Memory B cell (primary cell): ENCODE data around the gene HOATZ.

ENCODE experiments used
- ATAC-seq: fragments of 150-1000 bp; cut with Tn5 transposase; 2 replicates; pipeline ENCODE4 v1.10.0; 2021; ENCODE audit warnings: low read depth, mild to moderate bottlenecking, moderate library complexity
- DNase-seq, 2 donors: peaks; one replicate each; pipeline ENCODE4 v3.0.0; 2022; ENCODE audit warnings: low spot score in 2 of 2
- H3K27ac Mint-ChIP-seq: one replicate; pipeline ENCODE4 v1.8.0; 2022; ENCODE audit warnings: mild to moderate bottlenecking, moderate library complexity, mixed read lengths
- H3K27me3 Mint-ChIP-seq: one replicate; pipeline ENCODE4 v1.8.0; 2022; ENCODE audit warnings: mixed read lengths
- H3K36me3 Mint-ChIP-seq: one replicate; pipeline ENCODE4 v1.8.0; 2022; ENCODE audit warnings: mild to moderate bottlenecking, mixed read lengths
- H3K4me1 Mint-ChIP-seq: one replicate; pipeline ENCODE4 v1.8.0; 2022; ENCODE audit warnings: mixed read lengths
- H3K4me3 Mint-ChIP-seq: one replicate; pipeline ENCODE4 v1.8.0; 2022; ENCODE audit warnings: mild to moderate bottlenecking, moderate library complexity, mixed read lengths
- H3K9me3 Mint-ChIP-seq: one replicate; pipeline ENCODE4 v1.8.0; 2022; ENCODE audit warnings: mixed read lengths

HOATZ gene

GRCh38 chr11:111514216-111515031 is at the start of gene HOATZ:
Gene HOATZ, plus strand, starts transcription at chr11:111514778. Its CDS starts 7 bp downstream, at chr11:111514785.
- Mint-ChIP-seq H3K4me3 (peak within 1 kb of the TSS; percentile 43), H3K9me3 (no peaks in the 10 kb centered on the region), H3K27me3 (peaks cover 18% of the 10 kb centered on the region), H3K27ac (no peak within 1 kb of the TSS), H3K4me1 (peaks cover 7% of the 10 kb centered on the region), H3K36me3 (no peaks in the 10 kb centered on the region)
- peak; percentile 19 to 23 for DNase-seq
- ATAC-seq = peak; percentile 55

GRCh38 chr11:111465400-111465799 is 49.2 kb upstream of the HOATZ start:
- no peaks in the 10 kb centered on the region for H3K4me1 Mint-ChIP-seq
- H3K27me3 Mint-ChIP-seq = peaks cover 10% of the 10 kb centered on the region
- ATAC-seq = no peak

GRCh38 chr11:111466615-111467014 is 48.0 kb upstream of the HOATZ start:
- DNase-seq = no peak
- peaks cover 5% of the 10 kb centered on the region for H3K27me3 Mint-ChIP-seq
- H3K36me3 Mint-ChIP-seq = no peaks in the 10 kb centered on the region
- no peak for ATAC-seq
- no peak overlapping the region for H3K4me3 Mint-ChIP-seq
- H3K4me1 Mint-ChIP-seq = no peaks in the 10 kb centered on the region
- no peaks in the 10 kb centered on the region for H3K9me3 Mint-ChIP-seq
- H3K27ac Mint-ChIP-seq = no peak overlapping the region

More at GRCh38 chr11:111465400-111465799, 49.2 kb upstream of the HOATZ start:
- Mint-ChIP-seq H3K36me3 (no peaks in the 10 kb centered on the region), H3K4me3 (no peak overlapping the region), H3K27ac (no peak overlapping the region), H3K9me3 (no peaks in the 10 kb centered on the region)
- DNase-seq = no peak

GRCh38 chr11:111469200-111469599 is 45.4 kb upstream of the HOATZ start:
- Mint-ChIP-seq H3K4me1 (no peaks in the 10 kb centered on the region), H3K4me3 (no peak overlapping the region), H3K36me3 (no peaks in the 10 kb centered on the region), H3K27ac (no peak overlapping the region), H3K9me3 (no peaks in the 10 kb centered on the region), H3K27me3 (peaks cover 5% of the 10 kb centered on the region)
- ATAC-seq (no peak), DNase-seq (no peak)

- H3K27me3 Mint-ChIP-seq = peaks cover 9% of the 10 kb centered on the region
- DNase-seq (no peak), ATAC-seq (no peak)
- H3K36me3 Mint-ChIP-seq = no peaks in the 10 kb centered on the region
- H3K27ac Mint-ChIP-seq = no peak overlapping the region
- no peaks in the 10 kb centered on the region for H3K9me3 Mint-ChIP-seq
- no peak overlapping the region for H3K4me3 Mint-ChIP-seq
- H3K4me1 Mint-ChIP-seq = no peaks in the 10 kb centered on the region
These were observed 42.4 kb upstream of the HOATZ start for GRCh38 chr11:111472228-111472627.

- H3K36me3 Mint-ChIP-seq = peaks cover 3% of the 10 kb centered on the region
- DNase-seq = no peak
- H3K4me1 Mint-ChIP-seq = no peaks in the 10 kb centered on the region
- no peak overlapping the region for H3K27ac Mint-ChIP-seq
- peaks cover 16% of the 10 kb centered on the region for H3K27me3 Mint-ChIP-seq
- no peaks in the 10 kb centered on the region for H3K9me3 Mint-ChIP-seq
- no peak for ATAC-seq
- H3K4me3 Mint-ChIP-seq = no peak overlapping the region
These were observed 40.1 kb upstream of the HOATZ start for GRCh38 chr11:111474432-111474831.

GRCh38 chr11:111476366-111476765 is 38.2 kb upstream of the HOATZ start:
- H3K36me3 Mint-ChIP-seq = peaks cover 5% of the 10 kb centered on the region
- peaks cover 18% of the 10 kb centered on the region for H3K27me3 Mint-ChIP-seq
- H3K4me1 Mint-ChIP-seq = no peaks in the 10 kb centered on the region
- DNase-seq (no peak), ATAC-seq (no peak)
- H3K27ac Mint-ChIP-seq = no peak overlapping the region
- peaks cover 4% of the 10 kb centered on the region for H3K9me3 Mint-ChIP-seq
- H3K4me3 Mint-ChIP-seq = no peak overlapping the region

- H3K4me3 Mint-ChIP-seq = no peak overlapping the region
- DNase-seq = no peak
- ATAC-seq = no peak
- no peak overlapping the region for H3K27ac Mint-ChIP-seq
- peaks cover 4% of the 10 kb centered on the region for H3K9me3 Mint-ChIP-seq
- no peaks in the 10 kb centered on the region for H3K4me1 Mint-ChIP-seq
- peaks cover 18% of the 10 kb centered on the region for H3K27me3 Mint-ChIP-seq
- H3K36me3 Mint-ChIP-seq = peaks cover 5% of the 10 kb centered on the region
These were observed 37.6 kb upstream of the HOATZ start for GRCh38 chr11:111476956-111477355.

- H3K27ac Mint-ChIP-seq = no peak overlapping the region
- H3K4me1 Mint-ChIP-seq = no peaks in the 10 kb centered on the region
These were observed 36.7 kb upstream of the HOATZ start for GRCh38 chr11:111477898-111478297.

GRCh38 chr11:111479666-111480065 is 34.9 kb upstream of the HOATZ start:
- H3K4me3 Mint-ChIP-seq = no peak overlapping the region
- DNase-seq (no peak), ATAC-seq (no peak)
- H3K9me3 Mint-ChIP-seq = peaks cover 21% of the 10 kb centered on the region
- H3K4me1 Mint-ChIP-seq = no peaks in the 10 kb centered on the region
- peaks cover 11% of the 10 kb centered on the region for H3K36me3 Mint-ChIP-seq
- no peak overlapping the region for H3K27ac Mint-ChIP-seq
- peaks cover 22% of the 10 kb centered on the region for H3K27me3 Mint-ChIP-seq

More at GRCh38 chr11:111477898-111478297, 36.7 kb upstream of the HOATZ start:
- ATAC-seq (no peak), DNase-seq (no peak)
- Mint-ChIP-seq H3K36me3 (peaks cover 5% of the 10 kb centered on the region), H3K9me3 (peaks cover 7% of the 10 kb centered on the region), H3K27me3 (peaks cover 18% of the 10 kb centered on the region), H3K4me3 (no peak overlapping the region)

GRCh38 chr11:111483431-111483830 is 31.1 kb upstream of the HOATZ start:
- Mint-ChIP-seq H3K27me3 (peaks cover 19% of the 10 kb centered on the region), H3K36me3 (peaks cover 11% of the 10 kb centered on the region), H3K9me3 (peaks cover 32% of the 10 kb centered on the region), H3K4me1 (no peaks in the 10 kb centered on the region), H3K27ac (no peak overlapping the region), H3K4me3 (no peak overlapping the region)
- ATAC-seq (no peak), DNase-seq (no peak)

GRCh38 chr11:111490496-111490895 is 24.1 kb upstream of the HOATZ start:
- no peak for ATAC-seq
- no peaks in the 10 kb centered on the region for H3K4me1 Mint-ChIP-seq
- DNase-seq = no peak
- H3K36me3 Mint-ChIP-seq = peaks cover 4% of the 10 kb centered on the region
- no peak overlapping the region for H3K4me3 Mint-ChIP-seq
- peaks cover 15% of the 10 kb centered on the region for H3K27me3 Mint-ChIP-seq
- H3K27ac Mint-ChIP-seq = no peak overlapping the region
- peaks cover 10% of the 10 kb centered on the region for H3K9me3 Mint-ChIP-seq

GRCh38 chr11:111494040-111494439 is 20.5 kb upstream of the HOATZ start:
- Mint-ChIP-seq H3K27ac (no peak overlapping the region), H3K4me3 (no peak overlapping the region), H3K36me3 (no peaks in the 10 kb centered on the region), H3K4me1 (no peaks in the 10 kb centered on the region), H3K27me3 (peaks cover 7% of the 10 kb centered on the region), H3K9me3 (no peaks in the 10 kb centered on the region)
- no peak for ATAC-seq
- DNase-seq = no peak

GRCh38 chr11:111499483-111499882 is 15.1 kb upstream of the HOATZ start:
- Mint-ChIP-seq H3K4me1 (no peaks in the 10 kb centered on the region), H3K4me3 (no peak overlapping the region), H3K9me3 (no peaks in the 10 kb centered on the region), H3K36me3 (no peaks in the 10 kb centered on the region), H3K27ac (no peak overlapping the region), H3K27me3 (peaks cover 12% of the 10 kb centered on the region)
- ATAC-seq (no peak), DNase-seq (no peak)

GRCh38 chr11:111500481-111500880 is 14.1 kb upstream of the HOATZ start:
- Mint-ChIP-seq H3K4me1 (no peaks in the 10 kb centered on the region), H3K27ac (no peak overlapping the region), H3K27me3 (peaks cover 11% of the 10 kb centered on the region), H3K4me3 (no peak overlapping the region), H3K9me3 (no peaks in the 10 kb centered on the region), H3K36me3 (no peaks in the 10 kb centered on the region)
- no peak for DNase-seq
- ATAC-seq = no peak
